Ishikawa (cell line): Measurements from ENCODE around the gene SAV1.

Experiments
- CEBPB ChIP-seq: IDR thresholded peaks from 2 replicates; pipeline ENCODE4 v1.6.1; 2012
- CREB1 ChIP-seq: IDR thresholded peaks from 2 replicates; pipeline ENCODE4 v1.6.1; 2012; ENCODE audit warnings: low read depth
- EGR1 ChIP-seq: IDR thresholded peaks from 2 replicates; pipeline ENCODE4 v1.6.1; 2012
- EP300 ChIP-seq: IDR thresholded peaks from 2 replicates; pipeline ENCODE4 v1.6.1; 2012; ENCODE audit warnings: borderline replicate concordance
- FOXM1 ChIP-seq: IDR thresholded peaks from 2 replicates; pipeline ENCODE4 v1.6.1; 2012; ENCODE audit warnings: low read depth, borderline replicate concordance
- MAX ChIP-seq: IDR thresholded peaks from 2 replicates; pipeline ENCODE4 v1.6.1; 2012
- NFIC ChIP-seq: IDR thresholded peaks from 2 replicates; pipeline ENCODE4 v1.6.1; 2012
- RAD21 ChIP-seq: IDR thresholded peaks from 2 replicates; pipeline ENCODE4 v1.6.1; 2012; ENCODE audit warnings: low read depth
- REST ChIP-seq: IDR thresholded peaks from 2 replicates; pipeline ENCODE4 v1.6.1; 2012; ENCODE audit warnings: low read depth, mild to moderate bottlenecking
- TAF1 ChIP-seq: IDR thresholded peaks from 2 replicates; pipeline ENCODE4 v1.6.1; 2012; ENCODE audit warnings: low read depth, mild to moderate bottlenecking
- TCF12 ChIP-seq: IDR thresholded peaks from 2 replicates; pipeline ENCODE4 v1.6.1; 2012; ENCODE audit warnings: low read depth
- TEAD4 ChIP-seq: IDR thresholded peaks from 2 replicates; pipeline ENCODE4 v1.6.1; 2012
- YY1 ChIP-seq: IDR thresholded peaks from 2 replicates; pipeline ENCODE4 v1.6.1; 2012; ENCODE audit warnings: low read depth
- ZBTB7A ChIP-seq: IDR thresholded peaks from 2 replicates; pipeline ENCODE4 v1.6.1; 2012; ENCODE audit warnings: low read depth
- TF ChIP-seq, protein P1 (sequence below): IDR thresholded peaks from 2 replicates; pipeline ENCODE4 v1.6.1; 2012

Gene SAV1

GRCh38 chr14:50610465-50610864 lies 57.6 kb downstream of the SAV1 start:
- no peak for TF ChIP-seq YY1
- no peak for TF ChIP-seq MAX
- no peak for TF ChIP-seq REST
- no peak for TF ChIP-seq RAD21
- TF ChIP-seq TAF1 = no peak
- no peak for TF ChIP-seq ZBTB7A
- no peak for TF ChIP-seq EP300
- TF ChIP-seq NFIC = no peak
- TF ChIP-seq TEAD4 = no peak
- TF ChIP-seq CREB1 = no peak
- no peak for TF ChIP-seq FOXM1
- TF ChIP-seq CEBPB = no peak
- no peak for TF ChIP-seq TCF12
- TF ChIP-seq EGR1 = no peak
- TF ChIP-seq, protein P1, sequence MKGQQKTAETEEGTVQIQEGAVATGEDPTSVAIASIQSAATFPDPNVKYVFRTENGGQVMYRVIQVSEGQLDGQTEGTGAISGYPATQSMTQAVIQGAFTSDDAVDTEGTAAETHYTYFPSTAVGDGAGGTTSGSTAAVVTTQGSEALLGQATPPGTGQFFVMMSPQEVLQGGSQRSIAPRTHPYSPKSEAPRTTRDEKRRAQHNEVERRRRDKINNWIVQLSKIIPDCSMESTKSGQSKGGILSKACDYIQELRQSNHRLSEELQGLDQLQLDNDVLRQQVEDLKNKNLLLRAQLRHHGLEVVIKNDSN = no peak

DNA sequence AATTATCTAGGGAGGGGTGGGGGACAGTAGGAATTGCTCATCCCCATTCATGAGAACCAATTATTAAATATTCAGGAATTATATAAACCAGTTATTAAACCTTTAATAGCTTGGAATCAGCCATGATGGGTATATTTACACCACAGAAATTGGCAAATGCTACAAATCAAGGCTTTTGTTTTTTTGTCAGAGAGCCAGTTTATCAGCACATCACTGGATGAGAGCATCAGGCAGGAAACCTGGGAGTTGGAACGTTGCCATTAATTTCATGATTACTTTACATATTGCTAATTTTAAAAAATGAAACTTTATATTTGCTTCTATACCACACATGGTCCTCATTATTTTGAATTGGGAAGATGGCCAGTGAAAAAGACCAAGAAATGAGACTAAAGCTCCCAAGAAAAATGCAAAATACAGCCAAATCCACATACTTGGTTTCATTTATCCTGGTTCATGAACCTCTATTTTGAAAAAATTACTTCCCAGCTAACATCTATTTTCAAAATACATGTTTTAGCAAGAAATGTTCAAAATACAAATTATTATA lies 59.7 kb downstream of the SAV1 start:
- TF ChIP-seq EP300 (no peak), CREB1 (no peak), NFIC (no peak), YY1 (no peak), RAD21 (no peak), EGR1 (no peak), REST (no peak), CEBPB (no peak), TEAD4 (no peak), TCF12 (no peak), MAX (no peak), TAF1 (no peak), ZBTB7A (no peak)
- TF ChIP-seq, protein P1 = no peak

- no peak for TF ChIP-seq TCF12
Measured at GRCh38 chr14:50607761-50608160, 60.3 kb downstream of the SAV1 start.

DNA sequence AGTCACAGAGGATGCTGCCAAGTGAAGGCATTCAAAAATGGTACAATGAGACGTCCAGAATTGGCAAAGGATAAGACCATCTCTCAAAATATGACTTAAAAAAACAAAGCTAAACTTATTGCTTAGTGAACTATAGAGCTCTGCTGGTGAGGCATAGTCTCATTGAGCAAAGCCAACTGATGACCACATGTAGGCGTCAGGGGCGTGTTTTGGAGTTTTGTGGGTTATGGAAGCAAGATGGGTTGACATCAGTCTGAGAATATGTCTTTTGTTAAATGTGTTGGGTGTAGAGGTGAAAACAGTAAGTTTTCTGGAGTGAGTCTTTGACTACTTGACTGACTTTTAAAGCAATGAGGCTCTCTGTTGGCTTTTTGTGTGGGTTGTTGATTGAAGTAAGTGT lies 60.9 kb downstream of the SAV1 start:
- no peak for TF ChIP-seq EGR1

GRCh38 chr14:50606468-50606867 lies 61.6 kb downstream of the SAV1 start:
- TF ChIP-seq TEAD4 (no peak), ZBTB7A (no peak), FOXM1 (no peak)

DNA sequence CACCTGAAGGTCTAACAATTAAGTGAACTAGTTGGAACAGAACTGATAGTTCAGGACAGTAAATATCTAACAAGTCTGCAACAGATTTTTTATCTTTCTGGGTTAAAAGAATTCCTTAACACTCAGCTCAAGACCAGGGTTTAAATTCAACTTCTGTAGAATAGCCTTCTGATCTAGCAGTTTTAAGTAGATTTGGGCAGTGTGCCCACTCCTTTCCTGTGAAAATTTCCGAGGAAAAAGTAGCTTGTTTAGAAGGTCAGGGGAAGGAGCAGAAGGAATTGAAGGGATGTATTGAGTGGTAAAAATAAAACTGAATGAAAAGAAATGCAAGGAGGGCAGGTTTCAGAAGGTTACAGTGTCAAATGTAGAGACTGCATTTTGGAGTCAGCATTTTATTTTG lies 62.3 kb downstream of the SAV1 start:
- TF ChIP-seq EP300 = no peak
- TF ChIP-seq MAX = no peak
- TF ChIP-seq CREB1 = no peak
- no peak for TF ChIP-seq ZBTB7A
- no peak for TF ChIP-seq TEAD4
- no peak for TF ChIP-seq FOXM1
- TF ChIP-seq RAD21 = no peak
- no peak for TF ChIP-seq TCF12

DNA sequence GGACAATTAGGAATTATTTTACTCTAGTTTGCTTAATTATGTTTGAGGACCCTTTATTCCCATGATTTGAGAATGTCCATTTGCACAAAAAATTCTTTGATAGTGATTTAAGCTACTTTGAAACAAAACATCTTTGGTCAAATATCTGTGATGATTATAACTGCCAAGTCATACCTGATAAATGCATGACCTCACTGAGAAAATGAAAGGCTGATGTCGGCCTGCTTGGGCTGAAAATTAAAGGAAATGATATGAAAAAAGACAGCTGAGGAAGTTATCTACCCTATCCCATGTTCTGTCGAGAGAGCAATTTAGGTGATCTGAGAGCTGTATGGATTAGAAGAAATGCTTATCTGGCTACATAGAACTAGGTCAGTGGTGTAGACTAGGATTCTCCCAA lies 64.5 kb downstream of the SAV1 start:
- TF ChIP-seq ZBTB7A = no peak
- no peak for TF ChIP-seq TAF1
- TF ChIP-seq CREB1 = no peak
- TF ChIP-seq TCF12 = no peak
- TF ChIP-seq EP300 = no peak
- TF ChIP-seq, protein P1 = no peak
- TF ChIP-seq EGR1 = no peak
- no peak for TF ChIP-seq TEAD4
- no peak for TF ChIP-seq MAX
- no peak for TF ChIP-seq REST
- TF ChIP-seq FOXM1 = no peak
- no peak for TF ChIP-seq RAD21
